Epithelial cell of proximal tubule (primary cell): Measurements from ENCODE around the gene USP17L29. TPM values are rescaled to one million over a fixed set of nuclear protein-coding genes. Genes with fewer than 3 reads are reported as not detected.

Source experiments
- total RNA-seq: library from RNA; depleted of rRNA; stranded (reverse); fragments of >200 nt; gene quantifications from 2 replicates; pipeline ENCODE4 v1.2.3, GENCODE V29; 2015

The USP17L29 gene
- total RNA-seq, 1 donor from 2014 or later, result not detected

Other genes starting within 250 kb of the USP17L29 start
- gene FAM90A26, start 183.2 kb upstream of the USP17L29 start, total RNA-seq, result not detected in 2 replicates
- gene USP17L10, start 143.0 kb upstream of the USP17L29 start, total RNA-seq, result not detected in 2 replicates
- gene USP17L11, start 138.2 kb upstream of the USP17L29 start, total RNA-seq, result not detected in 2 replicates
- gene USP17L12, start 133.5 kb upstream of the USP17L29 start, total RNA-seq, result not detected in 2 replicates
- gene USP17L13, start 128.7 kb upstream of the USP17L29 start, total RNA-seq, result not detected in 2 replicates
- gene USP17L15, start 119.3 kb upstream of the USP17L29 start, total RNA-seq, result not detected in 2 replicates
- gene USP17L17, start 109.8 kb upstream of the USP17L29 start, total RNA-seq, result not detected in 2 replicates
- gene USP17L18, start 105.0 kb upstream of the USP17L29 start, total RNA-seq, result not detected in 2 replicates
- not detected in 2 replicates for gene USP17L19, start 100.3 kb upstream of the USP17L29 start, total RNA-seq
- gene USP17L20, start 95.5 kb upstream of the USP17L29 start, total RNA-seq, result not detected in 2 replicates
- gene USP17L21, start 90.8 kb upstream of the USP17L29 start, total RNA-seq, result not detected in 2 replicates
- gene USP17L22, start 86.0 kb upstream of the USP17L29 start, total RNA-seq, result not detected in 2 replicates
- not detected in 2 replicates for gene USP17L24, start 28.5 kb upstream of the USP17L29 start, total RNA-seq
- gene USP17L25, start 23.7 kb upstream of the USP17L29 start, total RNA-seq, result not detected in 2 replicates
- not detected in 2 replicates for gene USP17L26, start 19.0 kb upstream of the USP17L29 start, total RNA-seq
- not detected in 2 replicates for gene USP17L5, start 14.2 kb upstream of the USP17L29 start, total RNA-seq
- gene USP17L27, start 9.5 kb upstream of the USP17L29 start, total RNA-seq, result not detected in 2 replicates
- not detected in 2 replicates for gene USP17L28, start 4.7 kb upstream of the USP17L29 start, total RNA-seq
- not detected in 2 replicates for gene USP17L30, start 9.5 kb downstream of the USP17L29 start, total RNA-seq
- not detected in 2 replicates for gene DEFB131A, start 90.8 kb downstream of the USP17L29 start, total RNA-seq